Measurements from ENCODE around the gene PRDX2. TPM values are rescaled to one million over a fixed set of nuclear protein-coding genes. Genes with fewer than 3 reads are reported as not detected.

PRDX2 gene
- total and polyA plus RNA-seq, 2 donors (not counting 3 experiments of a cell fraction or from before 2014, with no cell fraction given), result 247 to 492 TPM

DNA sequence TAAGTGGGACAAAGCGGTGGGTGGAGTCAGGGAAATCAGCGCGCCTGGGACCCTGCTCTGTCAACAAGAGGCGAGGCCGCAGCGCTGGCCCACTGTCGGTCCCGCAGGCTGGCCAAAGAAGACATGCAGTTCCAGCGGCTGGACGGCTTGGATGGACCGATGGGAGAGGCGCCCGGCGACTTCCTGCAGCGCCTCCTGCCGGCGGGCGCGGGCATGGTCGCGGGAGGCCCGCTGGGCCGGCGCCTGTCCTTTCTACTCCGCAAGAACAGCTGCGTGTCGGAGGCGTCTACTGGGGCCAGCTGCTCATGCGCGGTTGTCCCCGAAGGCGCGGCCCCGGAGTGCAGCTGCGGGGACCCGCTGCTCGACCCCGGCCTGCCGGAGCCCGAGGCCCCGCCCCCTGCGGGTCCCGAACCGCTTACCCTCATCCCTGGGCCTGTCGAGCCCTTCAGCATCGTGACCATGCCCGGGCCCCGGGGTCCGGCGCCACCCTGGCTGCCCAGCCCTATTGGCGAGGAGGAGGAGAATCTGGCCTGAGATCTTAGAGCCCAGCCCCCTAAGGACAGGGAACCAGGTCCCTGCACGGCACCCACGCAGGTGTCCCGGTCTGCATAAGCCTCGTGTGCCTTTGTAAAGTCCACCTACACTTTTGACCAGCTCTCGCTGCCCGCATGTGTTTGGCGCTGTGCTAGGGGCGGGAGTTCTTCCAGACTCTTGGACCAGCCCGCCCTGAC lies 43.9 kb downstream of the PRDX2 start:
- BruUV-seq (replicated peaks), result no TSS peak
- Histone ChIP-seq H2AFZ (ENCODE audit: low read depth, low read length) (peak overlapping the region; percentile 99), H4K20me1 (replicated peaks; ENCODE audit: control insufficient read depth, extremely low read depth, insufficient read depth, low read length) (no peaks in the 10 kb centered on the region), H3K9me3 (replicated peaks; ENCODE audit: control insufficient read depth, insufficient read depth, low read length) (no peaks in the 10 kb centered on the region), H3K27ac (ENCODE audit: insufficient read depth, low read depth, low read length) (no peak overlapping the region), H3K4me1 (ENCODE audit: control insufficient read depth, extremely low read depth, insufficient read depth, low read length) (no peaks in the 10 kb centered on the region), H3K4me3 (replicated peaks in 1 of 3; ENCODE audit: insufficient read depth in 1 of 3, low read depth in 1 of 3, low read length in 3 of 3) (peak overlapping the region in 2 of 3 experiments; percentile 22 to 39), H3K27me3 (ENCODE audit: control insufficient read depth in 2 of 2, insufficient read depth in 2 of 2, low read length in 2 of 2) (no peaks in the 10 kb centered on the region), H3K79me2 (ENCODE audit: control insufficient read depth, insufficient read depth, low read length) (no peaks in the 10 kb centered on the region), H3K9me1 (replicated peaks; ENCODE audit: control insufficient read depth, extremely low read depth, insufficient read depth, low read length) (no peaks in the 10 kb centered on the region), H3K36me3 (ENCODE audit: control insufficient read depth in 2 of 2, extremely low read depth in 1 of 2, insufficient read depth in 2 of 2, low read length in 2 of 2) (no peaks in the 10 kb centered on the region), H3K9ac (replicated peaks; ENCODE audit: extremely low read depth, insufficient read depth, low read length) (no peak overlapping the region), H3K4me2 (ENCODE audit: insufficient read depth, low read length) (peak overlapping the region; percentile 78)
- dilution Hi-C loops (cut with MboI; ENCODE audit: extremely low pct_ligation_motif_present, low sequenced_read_pairs), result no loop called here
- POLR2A ChIA-PET, result interaction anchor here (1.3 kb wide), 1 partner anchor 34 kb away, joined by 3 read pairs; the partner anchor contains the start of gene JUNB
- CTCF ChIA-PET, result interaction anchor here (0.5 to 12.6 kb wide), 35 partner anchors 9 to 833 kb away, joined by 3 to 481 read pairs (median 4); partner anchors contain the start of genes CALR, GET3, HOOK2 and JUNB
- peak; percentile 83 for FAIRE-seq
- DNase-seq (ENCODE audit: low read depth, low spot score), result peak; percentile 81
- intact Hi-C loops (cut with micrococcal nuclease), result loop anchor here (1.0 to 2.0 kb wide), 3 partner anchors 35 to 193 kb away; partner anchors contain the start of gene TNPO2
- TF ChIP-seq, protein P1, sequence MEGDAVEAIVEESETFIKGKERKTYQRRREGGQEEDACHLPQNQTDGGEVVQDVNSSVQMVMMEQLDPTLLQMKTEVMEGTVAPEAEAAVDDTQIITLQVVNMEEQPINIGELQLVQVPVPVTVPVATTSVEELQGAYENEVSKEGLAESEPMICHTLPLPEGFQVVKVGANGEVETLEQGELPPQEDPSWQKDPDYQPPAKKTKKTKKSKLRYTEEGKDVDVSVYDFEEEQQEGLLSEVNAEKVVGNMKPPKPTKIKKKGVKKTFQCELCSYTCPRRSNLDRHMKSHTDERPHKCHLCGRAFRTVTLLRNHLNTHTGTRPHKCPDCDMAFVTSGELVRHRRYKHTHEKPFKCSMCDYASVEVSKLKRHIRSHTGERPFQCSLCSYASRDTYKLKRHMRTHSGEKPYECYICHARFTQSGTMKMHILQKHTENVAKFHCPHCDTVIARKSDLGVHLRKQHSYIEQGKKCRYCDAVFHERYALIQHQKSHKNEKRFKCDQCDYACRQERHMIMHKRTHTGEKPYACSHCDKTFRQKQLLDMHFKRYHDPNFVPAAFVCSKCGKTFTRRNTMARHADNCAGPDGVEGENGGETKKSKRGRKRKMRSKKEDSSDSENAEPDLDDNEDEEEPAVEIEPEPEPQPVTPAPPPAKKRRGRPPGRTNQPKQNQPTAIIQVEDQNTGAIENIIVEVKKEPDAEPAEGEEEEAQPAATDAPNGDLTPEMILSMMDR (IDR thresholded peaks at IDR 0.05; ENCODE audit: extremely low read depth in 1 of 2, insufficient read depth in 1 of 2, low read depth in 1 of 2, low read length in 2 of 2), result peak; percentile 98 to 99
- no peak for TF ChIP-seq POLR2AphosphoS5 (IDR thresholded peaks at IDR 0.05; ENCODE audit: insufficient read depth, low read depth, low read length)

All from endothelial cell of umbilical vein (primary cell).